SW 1271 (cell line): ENCODE measurements around the gene KCNB1.

ENCODE experiments used
- DNase-seq, 2 experiments: peaks; one replicate each; lab custom pipeline; 2025; lab: John Stamatoyannopoulos, UW

Gene KCNB1

DNA sequence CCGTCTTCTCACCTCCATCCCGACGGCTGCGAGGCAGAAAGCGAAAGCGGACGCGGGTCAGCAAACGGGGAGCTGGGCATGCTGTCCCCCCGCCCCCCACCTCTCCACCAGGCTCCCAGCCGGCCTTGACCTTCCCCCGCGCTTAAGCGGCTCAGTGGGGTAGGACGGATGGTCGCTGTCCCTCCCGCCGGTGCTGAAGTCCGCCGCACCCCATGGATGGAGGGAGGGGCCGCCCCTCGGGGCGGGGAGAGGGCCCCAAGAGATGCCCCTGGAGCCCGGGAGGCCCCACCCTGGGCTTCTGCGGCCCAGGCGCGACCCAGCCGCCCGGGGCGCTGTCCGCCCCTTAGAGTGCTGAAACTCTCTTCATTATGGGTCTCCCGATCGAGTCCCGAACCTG is at the start of gene KCNB1:
Gene KCNB1 (minus strand): TSS at position 48 of the 397 bp plus-strand sequence. CDS start 188 bp downstream, outside the sequence.
- DNase-seq, result no peak

DNA sequence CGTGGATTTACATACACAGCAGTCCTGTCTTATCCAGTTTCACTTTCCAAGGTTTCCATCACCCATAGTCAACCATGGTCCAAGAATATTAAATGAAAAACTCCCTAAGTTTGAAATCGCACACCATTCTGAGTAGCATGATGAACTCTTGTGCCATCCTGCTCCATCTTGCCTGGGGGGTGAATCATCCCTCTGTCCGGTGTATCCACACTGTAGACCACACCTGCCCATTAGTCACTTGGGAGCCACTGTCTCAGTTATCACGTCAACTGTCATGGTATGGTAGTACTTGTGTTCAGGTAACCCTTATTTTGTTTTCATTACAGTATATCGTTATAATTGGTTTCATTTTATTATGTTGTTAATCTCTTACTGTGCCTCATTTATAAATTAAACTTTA is 47.0 kb upstream of the KCNB1 start:
- no peak for DNase-seq

GRCh38 chr20:49526568-49526967 is 44.1 kb upstream of the KCNB1 start:
- DNase-seq, result no peak

DNA sequence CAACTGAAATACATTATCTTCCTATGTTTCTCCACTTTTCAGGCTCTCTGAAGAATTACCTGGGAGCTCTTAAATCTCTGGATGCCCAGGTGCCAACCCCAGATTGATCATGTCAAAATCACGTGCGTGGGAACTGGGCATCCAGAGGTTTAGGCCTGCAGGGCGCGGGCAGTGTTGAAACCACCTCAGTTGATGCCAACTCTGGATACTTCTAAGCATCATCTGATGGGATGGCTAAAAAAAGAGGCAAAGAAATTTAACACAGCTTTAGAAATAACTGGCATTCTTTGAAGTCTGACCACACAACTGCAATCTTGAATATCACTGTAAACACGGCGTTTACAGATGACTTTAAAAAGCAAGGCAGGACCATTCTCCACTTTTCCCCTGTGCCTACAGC is 43.6 kb upstream of the KCNB1 start:
- no peak for DNase-seq

DNA sequence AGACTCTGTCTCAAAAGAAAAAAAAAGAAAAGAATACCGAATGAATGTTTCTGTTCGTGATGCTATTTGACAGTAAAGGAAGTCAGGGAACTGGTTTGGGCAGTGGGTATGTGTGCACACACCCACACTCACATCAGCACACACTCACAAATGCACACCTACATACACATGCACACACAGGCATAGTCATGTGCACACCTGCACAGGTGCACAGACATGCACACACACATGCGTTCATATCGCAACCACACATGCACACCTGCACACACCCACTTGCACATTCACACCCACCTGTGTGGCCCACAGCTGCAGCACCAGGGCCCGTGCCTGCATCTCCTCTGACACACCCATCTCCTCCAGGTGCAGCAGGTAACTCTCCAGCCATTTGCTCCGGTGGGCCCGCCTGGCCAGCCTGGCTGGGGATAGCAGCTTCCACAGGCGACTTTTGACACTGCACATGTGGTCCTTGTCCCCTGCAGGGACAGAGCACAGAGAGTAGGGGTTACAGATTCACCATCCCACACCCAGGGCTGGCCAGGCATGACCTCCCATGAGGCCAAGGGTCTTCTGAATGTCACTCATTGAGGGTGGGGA is 41.4 kb upstream of the KCNB1 start:
- no peak for DNase-seq

GRCh38 chr20:49521356-49521755 is 38.9 kb upstream of the KCNB1 start:
- DNase-seq, result no peak

DNA sequence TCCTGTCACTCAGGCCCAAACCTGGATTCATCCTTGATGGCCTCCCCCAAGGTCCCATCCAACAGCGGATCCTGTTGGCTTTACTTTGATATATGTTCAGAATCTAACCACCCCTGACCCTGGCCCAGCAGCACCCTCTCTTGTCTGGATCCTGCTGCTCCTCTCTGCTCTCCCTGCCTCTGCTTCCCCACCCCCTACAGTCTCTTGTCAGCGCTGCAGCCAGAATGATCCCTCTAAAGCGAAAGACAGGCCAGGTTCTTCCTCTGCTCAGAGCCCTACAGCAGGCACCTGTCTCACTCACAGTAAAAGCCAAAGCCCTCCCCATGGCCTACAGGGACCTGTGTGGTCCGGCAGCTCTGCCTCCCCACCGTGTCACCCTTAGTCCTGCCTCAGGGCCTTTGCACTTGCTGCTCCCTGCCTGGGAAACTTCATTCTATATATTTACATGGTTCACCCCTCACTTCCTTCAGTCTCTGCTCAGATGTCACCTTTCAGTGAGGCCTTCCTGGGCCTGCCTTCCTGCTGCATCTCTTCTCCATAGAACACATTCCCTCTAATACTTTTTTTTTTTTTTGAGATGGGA is 37.4 kb upstream of the KCNB1 start:
- DNase-seq, result no peak

DNA sequence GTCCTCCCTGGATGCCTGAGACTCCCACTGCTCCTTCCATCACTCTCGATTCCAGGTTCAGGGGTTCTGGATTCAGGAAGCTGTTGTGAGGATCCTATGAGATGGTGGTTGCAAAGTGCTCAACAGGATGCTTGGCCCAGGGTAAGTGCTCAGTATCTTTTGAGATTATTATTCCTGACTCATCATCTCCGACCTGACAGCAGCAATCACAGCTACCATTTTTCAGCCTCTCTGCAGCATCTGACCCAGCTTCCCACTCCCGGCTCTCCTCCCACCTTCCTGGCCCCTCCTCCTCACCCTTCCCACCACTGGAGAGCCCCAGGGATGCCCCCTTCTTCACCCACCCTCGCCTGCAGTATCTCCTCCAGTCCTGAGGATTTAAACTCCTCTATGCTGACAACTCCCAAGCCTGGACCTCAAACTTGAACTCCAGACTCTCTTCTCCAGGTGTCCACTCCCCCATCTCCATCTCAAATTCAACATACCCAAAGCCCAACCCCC is 36.8 kb upstream of the KCNB1 start:
- DNase-seq, result no peak

GRCh38 chr20:49518576-49518975 is 36.1 kb upstream of the KCNB1 start:
- no peak for DNase-seq

- DNase-seq, result no peak
These were observed 35.3 kb upstream of the KCNB1 start for GRCh38 chr20:49517805-49518100.

- DNase-seq, result no peak
These were observed 34.7 kb upstream of the KCNB1 start for GRCh38 chr20:49516916-49517804.

DNA sequence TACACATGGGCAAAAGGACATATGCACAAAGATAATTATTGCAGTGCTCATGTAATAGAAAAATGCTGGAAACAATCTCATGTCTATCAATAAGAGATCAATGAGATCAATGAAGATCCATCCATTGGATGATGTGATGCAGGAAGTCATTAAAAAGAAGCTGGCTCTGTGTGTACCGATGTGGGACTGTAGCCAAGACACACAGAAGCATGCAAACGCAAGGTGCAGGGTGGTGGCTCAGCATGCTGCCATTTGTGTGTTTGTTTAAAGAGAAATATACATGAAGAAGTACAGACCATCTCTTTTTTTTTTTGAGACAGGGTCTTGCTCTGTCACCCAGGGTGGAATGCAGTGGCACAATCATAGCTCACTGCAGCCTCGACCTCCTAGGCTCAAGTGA is 33.1 kb upstream of the KCNB1 start:
- no peak for DNase-seq

- DNase-seq, result no peak
These were observed 31.0 kb upstream of the KCNB1 start for GRCh38 chr20:49513517-49513916.

DNA sequence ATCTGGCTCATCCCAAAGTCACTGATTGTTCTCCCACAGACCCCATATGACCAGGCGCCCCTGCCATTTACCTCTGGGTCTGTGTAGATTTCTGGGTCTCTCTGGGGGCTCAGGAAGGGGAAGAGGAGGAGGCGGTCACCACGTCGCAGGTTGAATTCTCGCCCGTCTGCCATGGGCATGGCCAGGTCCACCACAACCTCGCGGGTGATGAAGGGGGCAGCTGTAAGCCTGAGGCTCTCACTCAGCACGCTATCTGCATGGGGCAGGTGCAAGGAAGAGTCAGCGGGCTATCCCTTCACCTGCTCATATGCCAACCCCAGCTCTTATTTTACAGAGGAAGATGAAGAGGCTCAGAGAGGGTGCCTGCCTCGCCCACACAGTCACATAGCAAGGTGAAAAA is 30.5 kb upstream of the KCNB1 start:
- no peak for DNase-seq

DNA sequence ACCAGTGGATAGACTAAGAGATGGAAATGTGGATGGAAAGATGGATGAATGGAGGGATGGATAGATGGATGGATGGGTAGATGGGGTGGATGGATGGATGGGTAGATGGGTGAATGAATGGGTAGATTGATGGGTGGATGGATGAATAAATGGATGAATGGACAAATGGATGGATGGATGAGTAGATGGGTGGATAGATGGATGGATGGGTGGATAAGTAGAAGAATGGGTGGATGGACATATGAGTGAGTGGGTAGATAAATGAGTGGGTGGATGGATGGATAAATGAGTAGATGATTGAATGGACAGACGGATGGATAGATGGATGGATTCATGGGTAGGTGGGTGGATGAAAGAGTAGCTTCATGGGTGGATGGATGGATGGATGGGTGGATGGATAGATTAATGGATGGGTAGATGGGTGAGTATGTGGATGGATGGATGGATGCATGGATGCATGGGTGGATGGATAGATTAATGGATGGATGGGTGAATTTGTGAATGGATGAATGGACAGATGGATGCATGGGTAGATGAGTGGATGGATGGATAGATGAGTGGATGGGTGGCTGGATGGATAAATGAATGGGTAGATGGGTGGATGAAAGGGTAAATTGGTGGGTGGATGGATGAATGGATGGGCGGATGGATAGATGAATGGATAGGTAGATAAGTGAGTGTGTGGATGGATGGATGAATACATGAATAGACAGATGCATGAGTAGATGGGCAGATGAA is 29.5 kb upstream of the KCNB1 start:
- no peak for DNase-seq

DNA sequence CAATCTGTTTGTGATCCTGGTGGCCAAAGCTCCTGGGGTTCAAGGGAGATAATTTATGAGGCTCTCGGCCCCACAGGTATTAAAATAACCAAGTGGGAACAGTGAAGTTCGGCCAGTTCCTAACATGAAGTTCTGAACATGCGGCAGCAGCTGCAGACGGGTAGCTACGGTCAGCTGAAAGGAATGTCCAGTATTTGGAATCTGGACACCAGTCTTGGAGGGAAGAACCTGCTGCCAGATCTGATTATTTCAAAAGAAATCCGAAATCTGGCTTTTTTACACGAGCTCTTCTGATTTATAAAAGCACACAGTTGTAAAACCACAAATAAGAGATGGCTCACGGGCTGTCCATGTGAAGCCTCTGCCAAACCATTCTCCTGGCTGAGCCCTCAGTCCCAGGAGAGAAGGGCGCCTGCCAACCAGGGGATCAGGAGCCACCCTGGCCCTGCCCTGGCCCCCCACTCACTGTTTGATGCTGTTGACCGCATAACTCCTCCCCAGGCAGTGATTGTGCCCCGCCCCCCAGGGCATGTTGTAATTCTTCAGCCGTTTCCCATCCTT is 28.2 kb upstream of the KCNB1 start:
- DNase-seq, result no peak

- peak in 1 of 2 experiments; percentile 59 for DNase-seq
These were observed 26.1 kb upstream of the KCNB1 start for GRCh38 chr20:49508435-49509199.

DNA sequence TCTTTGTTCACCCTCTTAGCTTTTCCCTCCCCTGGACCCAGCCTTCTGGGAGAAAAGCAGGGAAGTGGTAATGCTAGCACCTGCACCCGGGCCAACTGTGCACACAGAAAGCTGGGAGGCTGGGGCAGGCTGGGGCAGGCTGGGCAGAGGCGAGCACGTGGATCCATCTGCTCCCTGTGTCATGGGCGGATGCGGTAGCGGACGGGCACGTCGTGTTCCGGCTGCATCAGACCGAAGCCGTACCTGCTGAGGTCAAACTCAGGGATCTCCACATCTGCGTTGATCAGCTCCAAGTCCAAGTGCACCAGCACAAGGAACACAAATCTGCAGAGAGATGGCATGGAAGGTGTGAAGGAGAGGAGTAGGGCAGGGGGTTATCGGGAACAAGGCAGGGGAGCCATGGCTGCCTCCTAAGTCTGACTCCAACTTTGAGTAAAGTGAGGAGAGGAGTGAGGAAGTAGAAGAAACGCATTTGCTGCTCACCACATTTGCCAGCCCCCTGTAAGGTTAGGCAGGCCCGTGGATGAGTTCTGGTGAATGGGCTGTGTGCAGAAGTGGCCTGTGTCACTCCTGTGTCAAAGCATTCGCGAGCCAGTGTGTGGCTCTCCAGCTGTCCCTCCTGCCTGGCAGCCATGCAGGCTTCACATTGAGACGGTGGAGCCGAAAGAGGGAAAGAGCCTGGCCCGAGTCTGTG is 25.4 kb upstream of the KCNB1 start:
- no peak for DNase-seq

GRCh38 chr20:49505518-49505917 is 23.1 kb upstream of the KCNB1 start:
- DNase-seq, result no peak

DNA sequence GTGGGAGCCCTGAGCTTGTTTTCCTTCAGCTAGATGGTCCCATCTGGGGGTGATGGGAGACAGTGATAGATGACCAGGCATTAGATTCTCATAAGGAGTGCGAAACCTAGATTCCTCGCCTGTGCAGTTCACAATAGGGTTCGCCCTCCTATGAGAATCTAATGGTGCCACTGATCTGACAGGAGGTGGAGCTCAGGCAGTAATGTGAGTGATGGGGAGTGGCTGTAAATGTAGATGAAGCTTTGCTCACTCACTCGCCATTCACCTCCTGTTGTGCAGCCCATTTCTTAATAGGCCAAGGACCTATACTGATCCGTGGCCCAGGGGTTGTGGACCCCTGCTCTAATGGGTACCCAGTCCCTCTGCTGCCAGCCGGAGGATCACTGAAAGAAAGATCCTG is 20.7 kb upstream of the KCNB1 start:
- DNase-seq, result no peak

GRCh38 chr20:49501917-49502316 is 19.4 kb upstream of the KCNB1 start:
- peak in 1 of 2 experiments; percentile 11 for DNase-seq
